ENCODE results near the gene IQCC. TPM values are rescaled to one million over a fixed set of nuclear protein-coding genes. Genes with fewer than 3 reads are reported as not detected.

The IQCC gene
- total RNA-seq, 1 donor from 2014 or later: 4.2 TPM

- DNase-seq: no peak
- Mint-ChIP-seq H3K36me3 (ENCODE audit: low read depth) (no peaks in the 10 kb centered on the region), H3K9me3 (no peaks in the 10 kb centered on the region), H3K4me1 (peaks cover 21% of the 10 kb centered on the region), H3K4me3 (peak overlapping the region; percentile 89), H3K27me3 (no peaks in the 10 kb centered on the region), H3K27ac (peak overlapping the region; percentile 87)
- ChIA-PET POLR2A (interaction anchor here (0.9 to 5.2 kb wide), 14 partner anchors 8 to 155 kb away, joined by 3 to 142 read pairs (median 18); partner anchors contain the start of genes BSDC1, CCDC28B, EIF3I and HDAC1), CTCF (interaction anchor here (0.6 to 4.3 kb wide), 15 partner anchors 11 to 120 kb away, joined by 3 to 42 read pairs (median 10); partner anchors contain the start of genes CCDC28B, HDAC1, LCK and MARCKSL1)
- no peak for ATAC-seq (ENCODE audit: low read depth)
- TF ChIP-seq, protein P1, sequence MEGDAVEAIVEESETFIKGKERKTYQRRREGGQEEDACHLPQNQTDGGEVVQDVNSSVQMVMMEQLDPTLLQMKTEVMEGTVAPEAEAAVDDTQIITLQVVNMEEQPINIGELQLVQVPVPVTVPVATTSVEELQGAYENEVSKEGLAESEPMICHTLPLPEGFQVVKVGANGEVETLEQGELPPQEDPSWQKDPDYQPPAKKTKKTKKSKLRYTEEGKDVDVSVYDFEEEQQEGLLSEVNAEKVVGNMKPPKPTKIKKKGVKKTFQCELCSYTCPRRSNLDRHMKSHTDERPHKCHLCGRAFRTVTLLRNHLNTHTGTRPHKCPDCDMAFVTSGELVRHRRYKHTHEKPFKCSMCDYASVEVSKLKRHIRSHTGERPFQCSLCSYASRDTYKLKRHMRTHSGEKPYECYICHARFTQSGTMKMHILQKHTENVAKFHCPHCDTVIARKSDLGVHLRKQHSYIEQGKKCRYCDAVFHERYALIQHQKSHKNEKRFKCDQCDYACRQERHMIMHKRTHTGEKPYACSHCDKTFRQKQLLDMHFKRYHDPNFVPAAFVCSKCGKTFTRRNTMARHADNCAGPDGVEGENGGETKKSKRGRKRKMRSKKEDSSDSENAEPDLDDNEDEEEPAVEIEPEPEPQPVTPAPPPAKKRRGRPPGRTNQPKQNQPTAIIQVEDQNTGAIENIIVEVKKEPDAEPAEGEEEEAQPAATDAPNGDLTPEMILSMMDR (IDR thresholded peaks at IDR 0.05): no peak
- intact Hi-C loops (cut with micrococcal nuclease): loop anchor here (1.0 to 2.0 kb wide), 3 partner anchors 15 to 97 kb away; partner anchors contain the start of genes HDAC1 and MARCKSL1
These were observed 34.3 kb downstream of the IQCC start for GRCh38 chr1:32239790-32240139.

GRCh38 chr1:32240140-32240951 is 34.9 kb downstream of the IQCC start:
- Mint-ChIP-seq H3K4me1 (peaks cover 21% of the 10 kb centered on the region), H3K36me3 (ENCODE audit: low read depth) (no peaks in the 10 kb centered on the region), H3K27ac (peak overlapping the region; percentile 87), H3K4me3 (peak overlapping the region; percentile 89), H3K9me3 (no peaks in the 10 kb centered on the region), H3K27me3 (no peaks in the 10 kb centered on the region)
- TF ChIP-seq, protein P1 (IDR thresholded peaks at IDR 0.05): no peak
- ChIA-PET CTCF (interaction anchor here (0.6 to 4.3 kb wide), 25 partner anchors 10 to 160 kb away, joined by 3 to 42 read pairs (median 4); partner anchors contain the start of genes BSDC1, CCDC28B, HDAC1 and KPNA6), POLR2A (interaction anchor here (0.6 to 5.2 kb wide), 25 partner anchors 8 to 452 kb away, joined by 3 to 142 read pairs (median 6); partner anchors contain the start of genes BSDC1, CCDC28B, EIF3I and HDAC1)
- intact Hi-C loops (cut with micrococcal nuclease): loop anchor here (1.0 to 2.0 kb wide), 3 partner anchors 14 to 96 kb away; partner anchors contain the start of genes HDAC1 and MARCKSL1
- peak; percentile 68 for DNase-seq
- ATAC-seq (ENCODE audit: low read depth): peak; percentile 77

DNA sequence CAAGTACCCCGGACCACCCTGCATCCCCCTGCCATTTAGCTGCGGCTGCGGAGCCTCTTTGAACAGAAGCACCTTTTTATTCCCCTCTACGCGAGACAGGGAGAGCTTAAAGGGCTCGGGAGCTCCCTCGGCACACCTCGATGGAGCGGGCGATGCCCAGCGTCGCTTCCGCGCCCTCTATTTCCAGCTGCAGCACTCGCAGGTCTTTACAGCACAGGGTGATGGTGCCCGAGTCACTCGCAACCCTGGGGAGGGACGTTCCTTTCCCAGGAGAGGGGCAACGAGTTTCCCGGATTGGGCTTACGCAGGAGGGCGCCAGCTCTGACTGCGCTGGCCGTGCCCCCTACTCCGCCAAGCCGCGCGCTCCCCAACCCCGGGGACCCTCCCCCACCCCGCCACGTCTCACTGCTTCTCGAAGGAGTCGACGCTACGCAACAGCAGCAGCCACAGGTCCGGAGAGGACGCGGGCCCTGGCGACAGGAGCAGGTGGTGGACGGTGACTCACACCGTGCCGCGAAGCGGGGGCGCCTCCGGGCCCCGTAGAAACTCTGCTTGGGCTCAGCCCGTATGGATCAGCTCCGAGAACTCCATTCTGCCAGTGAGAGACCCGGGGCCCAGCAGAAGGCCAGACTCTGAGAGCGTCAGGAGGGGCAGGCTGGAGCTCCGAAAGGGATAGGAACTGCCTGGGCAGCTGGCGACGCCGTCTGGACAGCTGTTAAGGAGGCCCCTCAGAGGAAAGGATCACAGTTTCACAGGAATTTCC is 35.7 kb downstream of the IQCC start:
- H3K36me3 Mint-ChIP-seq (ENCODE audit: low read depth): no peaks in the 10 kb centered on the region
- CTCF ChIA-PET: interaction anchor here (1.0 to 4.3 kb wide), 23 partner anchors 9 to 160 kb away, joined by 3 to 42 read pairs (median 5); partner anchors contain the start of genes BSDC1, CCDC28B, HDAC1 and KPNA6
- POLR2A ChIA-PET: interaction anchor here (0.6 to 5.2 kb wide), 29 partner anchors 9 to 452 kb away, joined by 3 to 142 read pairs (median 5); partner anchors contain the start of genes BSDC1, CCDC28B, EIF3I and HDAC1
- no peaks in the 10 kb centered on the region for H3K27me3 Mint-ChIP-seq
- H3K4me3 Mint-ChIP-seq: peak overlapping the region; percentile 89
- H3K9me3 Mint-ChIP-seq: no peaks in the 10 kb centered on the region
- DNase-seq (peak; percentile 56), ATAC-seq (ENCODE audit: low read depth) (peak; percentile 59)
- peak overlapping the region; percentile 87 for H3K27ac Mint-ChIP-seq
- intact Hi-C loops (cut with micrococcal nuclease): loop anchor here (1.0 to 2.0 kb wide), 5 partner anchors 9 to 96 kb away; partner anchors contain the start of genes EIF3I, MARCKSL1 and TMEM234
- peaks cover 22% of the 10 kb centered on the region for H3K4me1 Mint-ChIP-seq
- TF ChIP-seq, protein P1 (IDR thresholded peaks at IDR 0.05): no peak

- Mint-ChIP-seq H3K4me3 (no peak overlapping the region), H3K27ac (peak overlapping the region; percentile 87), H3K36me3 (ENCODE audit: low read depth) (no peaks in the 10 kb centered on the region), H3K27me3 (no peaks in the 10 kb centered on the region), H3K9me3 (no peaks in the 10 kb centered on the region), H3K4me1 (peaks cover 34% of the 10 kb centered on the region)
- ATAC-seq (ENCODE audit: low read depth) (no peak), DNase-seq (no peak)
- ChIA-PET CTCF (interaction anchor here (0.8 to 4.3 kb wide), 2 partner anchors 8 to 74 kb away, joined by 4 to 42 read pairs; partner anchors contain the start of gene LCK), POLR2A (interaction anchor here (0.8 to 5.2 kb wide), 7 partner anchors 9 to 117 kb away, joined by 3 to 142 read pairs (median 6); partner anchors contain the start of genes HDAC1, LCK and MARCKSL1)
- TF ChIP-seq, protein P1 (IDR thresholded peaks at IDR 0.05): no peak
- intact Hi-C loops (cut with micrococcal nuclease): no loop called here
These were observed 36.9 kb downstream of the IQCC start for GRCh38 chr1:32242341-32242851.

Measured in activated B cell treated with CpG ODN at 0.5 μM for 24 hours (primary cell).